Measurements from ENCODE around the gene PRDX1. TPM values are rescaled to one million over a fixed set of nuclear protein-coding genes. Genes with fewer than 3 reads are reported as not detected.
"Not testable (repeated sequence)": the region's sequence is repeated elsewhere in the genome, so short reads cannot be mapped to it uniquely, and the experiment has no call there.

PRDX1 gene
- total RNA-seq, 4 donors from 2014 or later: 160 to 225 (median 203) TPM

GRCh38 chr1:45516465-45516864 lies 5.2 kb downstream of the PRDX1 start:
- DNase-seq (ENCODE audit: low spot score in 2 of 2): no peak
- Histone ChIP-seq H3K9me3 (no peaks in the 10 kb centered on the region), H3K36me3 (peaks cover 6 to 64% (median 23%) of the 10 kb centered on the region in 3 donors), H3K4me3 (no peak overlapping the region), H3K4me1 (peaks cover 0 to 45% (median 19%) of the 10 kb centered on the region in 4 donors), H3K27ac (no peak overlapping the region), H3K27me3 (no peaks in the 10 kb centered on the region)
- 72 to 74% methylated on average over 4 of the region's 4 CpGs for WGBS, 2 donors
- no peak for TF ChIP-seq CTCF (IDR thresholded peaks at IDR 0.05)
- no peak for TF ChIP-seq EP300 (IDR thresholded peaks at IDR 0.05)
- TF ChIP-seq POLR2A (IDR thresholded peaks at IDR 0.05): no peak

GRCh38 chr1:45516036-45516435 lies 5.6 kb downstream of the PRDX1 start:
- peaks cover 6 to 69% (median 23%) of the 10 kb centered on the region in 3 donors for H3K36me3 ChIP-seq
- 42 to 53% methylated on average over 3 of the region's 3 CpGs for WGBS, 2 donors
- DNase-seq (ENCODE audit: low spot score in 2 of 2): no peak

GRCh38 chr1:45513532-45514260 lies 8.0 kb downstream of the PRDX1 start:
- not testable (repeated sequence) for H3K27me3 ChIP-seq; H3K4me3 ChIP-seq; DNase-seq (ENCODE audit: low spot score in 2 of 2); H3K9me3 ChIP-seq; H3K27ac ChIP-seq
- 79 to 82% methylated on average over 9 of the region's 9 CpGs for WGBS, 2 donors
- peaks cover 0 to 52% (median 16%) of the 10 kb centered on the region in 4 donors for H3K4me1 ChIP-seq
- peaks cover 6 to 91% (median 32%) of the 10 kb centered on the region in 3 donors for H3K36me3 ChIP-seq

More at GRCh38 chr1:45516036-45516435, 5.6 kb downstream of the PRDX1 start:
- no peaks in the 10 kb centered on the region for H3K9me3 ChIP-seq
- no peak overlapping the region for H3K27ac ChIP-seq
- peaks cover 0 to 49% (median 19%) of the 10 kb centered on the region in 4 donors for H3K4me1 ChIP-seq
- H3K27me3 ChIP-seq: no peaks in the 10 kb centered on the region
- H3K4me3 ChIP-seq: no peak overlapping the region
- TF ChIP-seq POLR2A (IDR thresholded peaks at IDR 0.05): no peak
- TF ChIP-seq CTCF (IDR thresholded peaks at IDR 0.05): no peak
- no peak for TF ChIP-seq EP300 (IDR thresholded peaks at IDR 0.05)

- peak; percentile 31 to 73 for DNase-seq (ENCODE audit: low spot score in 2 of 2)
- whole genome bisulfite sequencing, 2 donors: 93 to 100% methylated on average over 1 of the region's 1 CpG
- TF ChIP-seq CTCF (IDR thresholded peaks at IDR 0.05) (peak; percentile 42 to 61 (median 58)), EP300 (IDR thresholded peaks at IDR 0.05) (no peak)
- H3K9me3 ChIP-seq: no peaks in the 10 kb centered on the region
- H3K27ac ChIP-seq: peak overlapping the region in 1 of 4 donors; percentile 77
- no peak overlapping the region for H3K4me3 ChIP-seq
- H3K36me3 ChIP-seq: peaks cover 6 to 94% (median 32%) of the 10 kb centered on the region in 3 donors
- no peaks in the 10 kb centered on the region for H3K27me3 ChIP-seq
- peaks cover 0 to 50% (median 14%) of the 10 kb centered on the region in 4 donors for H3K4me1 ChIP-seq
These were observed 9.0 kb downstream of the PRDX1 start for GRCh38 chr1:45512641-45513054.

- peak in 1 of 2 donors; percentile 23 for TF ChIP-seq EP300 (IDR thresholded peaks at IDR 0.05)
- no peak for TF ChIP-seq POLR2A (IDR thresholded peaks at IDR 0.05)
- no peak for TF ChIP-seq CTCF (IDR thresholded peaks at IDR 0.05)
- Histone ChIP-seq H3K4me1 (peaks cover 0 to 36% (median 9%) of the 10 kb centered on the region in 4 donors), H3K4me3 (no peak overlapping the region), H3K9me3 (no peaks in the 10 kb centered on the region), H3K36me3 (peaks cover 6 to 89% (median 32%) of the 10 kb centered on the region in 3 donors), H3K27ac (peak overlapping the region in 2 of 4 donors; percentile 77 to 83), H3K27me3 (no peaks in the 10 kb centered on the region)
- no peak for DNase-seq (ENCODE audit: low spot score in 2 of 2)
- 49 to 67% methylated on average over 4 of the region's 4 CpGs for whole genome bisulfite sequencing, 2 donors
These were observed 10.6 kb downstream of the PRDX1 start for GRCh38 chr1:45510972-45511527.

All from tibial nerve (tissue), 4 donors.